Esophagus muscularis mucosa (tissue), 4 donors: Measurements from ENCODE around the gene MINK1.

ENCODE experiments used
- CTCF ChIP-seq, 3 experiments: fragments of 200-600 bp in 2 of 3; fragments of 450-650 bp in 1 of 3; sonication (generic) in 2 of 3; IDR thresholded peaks; one replicate each; pipeline ENCODE4 v1.5.1; 2017 to 2019; ENCODE audit warnings: antibody characterized with exemption in 3 of 3, mild to moderate bottlenecking in 2 of 3, moderate library complexity in 1 of 3
- EP300 ChIP-seq: sonication (generic); formaldehyde crosslinking; IDR thresholded peaks from one replicate; pipeline ENCODE4 v1.6.1; 2017; ENCODE audit warnings: antibody characterized with exemption
- POLR2AphosphoS5 ChIP-seq, 2 donors: sonication (generic); formaldehyde crosslinking; IDR thresholded peaks; one replicate each; pipeline ENCODE4 v1.6.1; 2017; ENCODE audit warnings: antibody characterized with exemption in 2 of 2

GRCh38 chr17:4861052-4861451, 27.9 kb downstream of the MINK1 start:
- TF ChIP-seq CTCF (IDR thresholded peaks at IDR 0.05) (no peak), POLR2AphosphoS5 (IDR thresholded peaks at IDR 0.05) (no peak), EP300 (no peak)
